Stimulated activated CD8-positive, alpha-beta memory T cell treated with anti-CD3 and anti-CD28 coated beads, Interleukin-4, amount 100 ng/mL, for 1 hour (primary cell): ENCODE results near the gene RAB3B.
"Not testable (repeated sequence)": the region's sequence is repeated elsewhere in the genome, so short reads cannot be mapped to it uniquely, and the experiment has no call there.

Source experiments
- DNase-seq, 2 donors: peaks; one replicate each; pipeline ENCODE4 v3.0.0-alpha.2; 2020; ENCODE audit warnings: low read depth in 2 of 2, low spot score in 1 of 2

RAB3B gene

GRCh38 chr1:51989582-51990477, 670 bp downstream of the RAB3B start:
- no peak for DNase-seq

- DNase-seq: no peak
These were observed 2.2 kb downstream of the RAB3B start for GRCh38 chr1:51988254-51988653.

- no peak for DNase-seq
These were observed 3.8 kb downstream of the RAB3B start for GRCh38 chr1:51986718-51987117.

GRCh38 chr1:51982161-51982560, 8.3 kb downstream of the RAB3B start:
- DNase-seq: no peak

- no peak for DNase-seq
These were observed 8.9 kb downstream of the RAB3B start for GRCh38 chr1:51981555-51981954.

GRCh38 chr1:51978099-51978498, 12.4 kb downstream of the RAB3B start:
- DNase-seq: no peak

GRCh38 chr1:51976846-51977602, 13.5 kb downstream of the RAB3B start:
- DNase-seq: no peak

GRCh38 chr1:51973587-51974474, 16.7 kb downstream of the RAB3B start:
- DNase-seq: no peak

- DNase-seq: no peak
These were observed 21.3 kb downstream of the RAB3B start for GRCh38 chr1:51969038-51969705.

GRCh38 chr1:51968632-51969031, 21.9 kb downstream of the RAB3B start:
- DNase-seq: no peak

GRCh38 chr1:51967213-51967791, 23.2 kb downstream of the RAB3B start:
- not testable (repeated sequence) for DNase-seq

- no peak for DNase-seq
These were observed 23.9 kb downstream of the RAB3B start for GRCh38 chr1:51966559-51966958.

GRCh38 chr1:51964309-51964696, 26.2 kb downstream of the RAB3B start:
- DNase-seq: no peak

GRCh38 chr1:51963592-51964308, 26.8 kb downstream of the RAB3B start:
- no peak for DNase-seq

GRCh38 chr1:51962486-51963356, 27.8 kb downstream of the RAB3B start:
- no peak for DNase-seq

GRCh38 chr1:51961954-51962353, 28.5 kb downstream of the RAB3B start:
- no peak for DNase-seq

GRCh38 chr1:51961231-51961630, 29.3 kb downstream of the RAB3B start:
- no peak for DNase-seq

- DNase-seq: no peak
These were observed 30.2 kb downstream of the RAB3B start for GRCh38 chr1:51960262-51960661.

- no peak for DNase-seq
These were observed 31.7 kb downstream of the RAB3B start for GRCh38 chr1:51958824-51959223.
